Thyroid gland (tissue), 4 donors: ENCODE results near the gene TESMIN. TPM values are rescaled to one million over a fixed set of nuclear protein-coding genes. Genes with fewer than 3 reads are reported as not detected.

Experiments used
- DNase-seq, 2 donors: peaks; one replicate each; pipeline ENCODE4 v3.0.0-alpha.2; 2019
- H3K27ac ChIP-seq, 3 donors: fragments of 200-600 bp; sonication (generic); 1 replicate in 2 of 3; 2 replicates in 1 of 3; pipeline ENCODE4 v1.5.1; 2016 to 2019; ENCODE audit warnings: mild to moderate bottlenecking in 1 of 3, moderate library complexity in 1 of 3
- H3K27me3 ChIP-seq: fragments of 200-600 bp; sonication (generic); one replicate; pipeline ENCODE4 v1.5.1; 2019
- H3K36me3 ChIP-seq, 2 donors: fragments of 200-600 bp; sonication (generic); one replicate each; pipeline ENCODE4 v1.5.1; 2016 to 2019
- H3K4me1 ChIP-seq, 2 donors: fragments of 200-600 bp; sonication (generic); one replicate each; pipeline ENCODE4 v1.5.1; 2017 to 2019
- H3K4me3 ChIP-seq, 3 donors: fragments of 200-600 bp; sonication (generic); replicated peaks in 1 of 3; 1 replicate in 2 of 3; 2 replicates in 1 of 3; pipeline ENCODE4 v1.5.1; 2016; ENCODE audit warnings: mild to moderate bottlenecking in 1 of 3
- H3K9me3 ChIP-seq: fragments of 200-600 bp; sonication (generic); one replicate; pipeline ENCODE4 v1.5.1; 2017
- CTCF ChIP-seq, 6 experiments: fragments of 200-600 bp in 3 of 6; fragments of 450-650 bp in 3 of 6; sonication (generic) in 3 of 6; IDR thresholded peaks; one replicate each; pipeline ENCODE4 v1.5.1; 2016 to 2019; ENCODE audit warnings: antibody characterized with exemption in 6 of 6, mild to moderate bottlenecking in 2 of 6, inconsistent platforms in 1 of 6, moderate library complexity in 1 of 6
- POLR2A ChIP-seq, 2 donors: fragments of 450-650 bp; IDR thresholded peaks; one replicate each; pipeline ENCODE4 v1.6.1; 2017; ENCODE audit warnings: antibody characterized with exemption in 2 of 2, mild to moderate bottlenecking in 2 of 2, moderate library complexity in 1 of 2
- WGBS, 2 donors: methylation state at CpG; one replicate each; pipeline ENCODE4 v1.1.5; 2017; 5-methylcytosine and 5-hydroxymethylcytosine counted together
- intact Hi-C: fragments of 100-400 bp; cut with DNase I; formaldehyde crosslinking; loops from one replicate; pipeline ENCODE4 v1.15.1; 2023
- total RNA-seq, 4 donors: library from RNA; depleted of rRNA; stranded (reverse); fragments of >200 nt; gene quantifications; one replicate each; pipeline ENCODE4 v1.2.3, GENCODE V29; 2016

TESMIN gene
- total RNA-seq, 4 donors from 2014 or later = 2.1 to 10.6 (median 5.8) TPM

DNA sequence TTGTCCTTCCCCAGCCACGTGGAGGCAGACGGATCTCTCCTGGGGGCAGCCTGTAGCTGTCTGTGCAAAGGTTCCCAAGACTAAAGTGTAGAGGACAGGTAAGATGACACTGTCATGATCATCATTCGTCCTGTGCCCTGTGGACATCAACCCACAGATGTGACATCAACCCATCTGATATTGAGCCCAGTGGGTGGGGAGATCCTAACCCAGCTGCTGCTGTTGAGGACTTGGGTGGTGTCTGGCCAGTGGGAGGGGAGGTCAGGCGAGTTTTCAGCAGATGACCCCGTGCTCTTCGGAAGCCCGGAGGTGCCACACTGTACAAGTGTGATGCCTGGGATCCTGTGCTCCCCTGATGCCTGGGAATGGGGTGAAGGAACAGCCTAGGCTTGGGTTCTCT is 68.2 kb downstream of the TESMIN start:
- intact Hi-C loops = no loop called here
- no peaks in the 10 kb centered on the region for H3K9me3 ChIP-seq
- H3K4me3 ChIP-seq = no peak overlapping the region
- TF ChIP-seq CTCF (IDR thresholded peaks at IDR 0.05) = no peak
- TF ChIP-seq POLR2A (IDR thresholded peaks at IDR 0.05) = no peak
- peaks cover 8% of the 10 kb centered on the region for H3K27me3 ChIP-seq
- DNase-seq = no peak
- no peak overlapping the region for H3K27ac ChIP-seq
- peaks cover 8 to 13% of the 10 kb centered on the region in 2 donors for H3K4me1 ChIP-seq
- no peaks in the 10 kb centered on the region for H3K36me3 ChIP-seq
- 78 to 79% methylated on average over 4 to 7 of the region's 7 CpGs for WGBS, 2 donors

DNA sequence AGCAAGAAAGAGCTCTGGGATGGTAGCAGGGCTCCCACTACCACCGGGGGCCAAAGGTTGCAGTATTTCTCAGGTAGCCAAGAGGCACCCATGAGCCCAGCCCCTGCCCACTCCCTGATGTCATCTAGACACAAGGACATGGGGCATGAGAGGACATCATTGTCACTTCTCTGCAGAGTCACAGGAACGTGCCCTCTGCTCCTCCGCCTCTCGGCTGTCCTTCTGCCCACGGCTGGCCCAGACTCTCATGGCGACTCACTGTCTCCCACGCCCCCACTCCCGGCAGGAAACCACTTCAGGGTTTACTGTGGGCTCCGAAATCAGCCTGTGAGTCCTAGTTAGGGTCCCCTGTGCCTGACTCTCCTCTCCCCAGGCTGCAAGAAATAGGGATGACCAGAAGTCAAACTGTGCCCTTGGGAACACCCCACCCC is 68.8 kb downstream of the TESMIN start:
- TF ChIP-seq CTCF (IDR thresholded peaks at IDR 0.05) (no peak), POLR2A (IDR thresholded peaks at IDR 0.05) (no peak)
- intact Hi-C loops = no loop called here
- H3K9me3 ChIP-seq = no peaks in the 10 kb centered on the region
- H3K4me1 ChIP-seq = peaks cover 8 to 13% of the 10 kb centered on the region in 2 donors
- 64 to 80% methylated on average over 8 to 9 of the region's 9 CpGs for WGBS, 2 donors
- peaks cover 8% of the 10 kb centered on the region for H3K27me3 ChIP-seq
- no peak for DNase-seq
- H3K4me3 ChIP-seq = no peak overlapping the region
- H3K36me3 ChIP-seq = no peaks in the 10 kb centered on the region
- no peak overlapping the region for H3K27ac ChIP-seq

DNA sequence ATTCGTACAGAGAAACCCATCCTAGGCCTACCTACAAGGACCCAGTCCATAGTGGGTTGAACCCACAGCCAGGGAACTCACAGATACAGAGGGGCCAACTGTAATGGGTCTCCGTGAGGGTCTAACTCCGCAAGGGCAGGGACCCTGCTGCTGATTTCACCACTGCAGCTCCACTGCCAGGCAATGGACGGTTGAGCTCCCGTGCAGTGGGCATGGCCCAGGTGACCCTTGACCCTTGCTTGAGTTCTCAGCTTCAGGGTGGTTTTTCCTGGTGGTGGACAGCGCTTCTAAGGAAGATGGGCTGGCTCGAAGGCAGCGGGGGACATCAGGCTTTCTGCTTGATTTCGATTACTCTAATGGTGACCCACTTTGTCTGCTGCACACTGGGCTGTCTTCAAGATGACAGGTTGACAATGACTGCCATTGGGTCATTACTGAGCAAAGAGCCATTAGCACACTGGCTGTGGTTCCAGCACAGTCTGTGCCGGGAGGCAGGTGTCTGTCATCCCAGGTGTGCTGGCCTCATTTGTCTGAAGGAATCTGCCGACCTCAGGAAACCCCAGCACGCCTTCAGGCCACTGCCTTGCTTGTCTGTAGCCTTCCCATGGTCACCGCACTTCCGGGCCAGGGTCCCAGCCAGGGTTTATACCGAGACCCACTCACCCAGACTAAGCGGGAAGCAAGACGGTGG is 70.6 kb downstream of the TESMIN start:
- no peaks in the 10 kb centered on the region for H3K9me3 ChIP-seq
- no peak for TF ChIP-seq CTCF (IDR thresholded peaks at IDR 0.05)
- no peak for TF ChIP-seq POLR2A (IDR thresholded peaks at IDR 0.05)
- peaks cover 8 to 13% of the 10 kb centered on the region in 2 donors for H3K4me1 ChIP-seq
- intact Hi-C loops = no loop called here
- 90 to 93% methylated on average over 16 to 17 of the region's 17 CpGs for WGBS, 2 donors
- H3K36me3 ChIP-seq = no peaks in the 10 kb centered on the region
- H3K4me3 ChIP-seq = no peak overlapping the region
- no peak for DNase-seq
- peaks cover 8% of the 10 kb centered on the region for H3K27me3 ChIP-seq
- no peak overlapping the region for H3K27ac ChIP-seq

- intact Hi-C loops = no loop called here
- H3K9me3 ChIP-seq = no peaks in the 10 kb centered on the region
- H3K4me1 ChIP-seq = no peaks in the 10 kb centered on the region
- no peak overlapping the region for H3K27ac ChIP-seq
- 79 to 85% methylated on average over 14 to 15 of the region's 15 CpGs for WGBS, 2 donors
- no peaks in the 10 kb centered on the region for H3K36me3 ChIP-seq
- TF ChIP-seq POLR2A (IDR thresholded peaks at IDR 0.05) (no peak), CTCF (IDR thresholded peaks at IDR 0.05) (no peak)
- H3K4me3 ChIP-seq = no peak overlapping the region
- no peaks in the 10 kb centered on the region for H3K27me3 ChIP-seq
- DNase-seq = no peak
Observed at GRCh38 chr11:68678031-68678441, 73.3 kb downstream of the TESMIN start.

DNA sequence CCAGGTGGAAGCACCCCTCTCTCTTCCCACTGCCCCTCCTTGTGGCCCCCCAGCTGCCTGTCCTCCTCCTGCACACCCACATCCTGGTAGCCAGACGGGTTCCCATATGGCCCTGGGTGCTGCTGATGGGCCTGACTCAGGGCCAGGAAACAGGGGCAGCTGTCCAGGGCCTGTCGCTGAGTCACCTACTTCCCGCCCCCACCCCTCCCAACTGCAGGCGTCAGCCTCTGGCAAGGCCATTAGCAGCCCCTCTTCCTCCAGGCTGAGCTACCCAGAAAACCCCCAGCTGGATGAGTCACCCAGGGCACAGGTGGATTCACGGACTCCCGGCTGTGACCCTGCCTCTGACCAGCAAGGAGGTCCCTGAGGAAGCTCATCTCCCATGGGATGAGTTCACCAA is 73.9 kb downstream of the TESMIN start:
- no peak for TF ChIP-seq CTCF (IDR thresholded peaks at IDR 0.05)
- TF ChIP-seq POLR2A (IDR thresholded peaks at IDR 0.05) = no peak
- no peak for DNase-seq
- H3K27me3 ChIP-seq = no peaks in the 10 kb centered on the region
- no peaks in the 10 kb centered on the region for H3K4me1 ChIP-seq
- no peak overlapping the region for H3K27ac ChIP-seq
- H3K36me3 ChIP-seq = no peaks in the 10 kb centered on the region
- intact Hi-C loops = no loop called here
- H3K9me3 ChIP-seq = no peaks in the 10 kb centered on the region
- H3K4me3 ChIP-seq = no peak overlapping the region
- WGBS, 2 donors = 38 to 46% methylated on average over 1 to 4 of the region's 6 CpGs
